IgD-negative memory B cell (primary cell): Measurements from ENCODE around the gene PHPT1. TPM values are rescaled to one million over a fixed set of nuclear protein-coding genes. Genes with fewer than 3 reads are reported as not detected.

Experiments used
- H3K27ac Mint-ChIP-seq, 3 donors: one replicate each; pipeline ENCODE4 v1.8.0; 2020 to 2022; ENCODE audit warnings: mild to moderate bottlenecking in 3 of 3, mixed read lengths in 3 of 3, moderate library complexity in 1 of 3
- H3K27me3 Mint-ChIP-seq: one replicate; pipeline ENCODE4 v1.8.0; 2021; ENCODE audit warnings: mixed read lengths
- H3K36me3 Mint-ChIP-seq: one replicate; pipeline ENCODE4 v1.8.0; 2020; ENCODE audit warnings: mild to moderate bottlenecking, mixed read lengths
- H3K4me1 Mint-ChIP-seq, 3 donors: one replicate each; pipeline ENCODE4 v1.8.0; 2020 to 2022; ENCODE audit warnings: mixed read lengths in 3 of 3, mild to moderate bottlenecking in 1 of 3
- H3K4me3 Mint-ChIP-seq, 4 donors: one replicate each; pipeline ENCODE4 v1.8.0; 2020 to 2022; ENCODE audit warnings: mild to moderate bottlenecking in 4 of 4, mixed read lengths in 4 of 4, moderate library complexity in 3 of 4
- H3K9me3 Mint-ChIP-seq, 3 donors: one replicate each; pipeline ENCODE4 v1.8.0; 2020 to 2021; ENCODE audit warnings: mixed read lengths in 3 of 3, mild to moderate bottlenecking in 1 of 3
- polyA plus RNA-seq: library from polyadenylated mRNA; unstranded; fragments of 300-500 nt; fragmentation: Illumina TruSeq; gene quantifications from one replicate; pipeline ENCODE4 v1.2.3, GENCODE V29; 2021

PHPT1 gene
- polyA plus RNA-seq, 1 donor from 2014 or later = 91.6 TPM

DNA sequence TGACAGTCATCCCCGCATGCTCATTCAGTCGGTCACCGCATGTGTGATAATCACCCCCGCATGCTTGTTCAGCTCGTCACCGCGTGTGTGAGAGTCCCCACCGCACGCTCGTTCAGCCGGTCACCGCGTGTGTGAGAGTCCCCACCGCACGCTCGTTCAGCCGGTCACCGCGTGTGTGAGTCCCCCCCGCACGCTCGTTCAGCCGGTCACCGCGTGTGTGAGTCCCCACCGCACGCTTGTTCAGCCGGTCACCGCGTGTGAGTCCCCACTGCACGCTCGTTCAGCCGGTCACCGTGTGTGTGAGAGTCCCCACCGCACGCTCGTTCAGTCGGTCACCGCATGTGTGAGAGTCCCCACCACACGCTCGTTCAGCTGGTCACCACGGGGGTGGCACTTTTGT lies 40.6 kb downstream of the PHPT1 start:
- Mint-ChIP-seq H3K36me3 (no peaks in the 10 kb centered on the region), H3K27me3 (no peaks in the 10 kb centered on the region), H3K4me1 (peaks cover 13 to 17% (median 13%) of the 10 kb centered on the region in 3 donors), H3K4me3 (peak overlapping the region in 1 of 4 donors; percentile 35), H3K9me3 (no peaks in the 10 kb centered on the region), H3K27ac (no peak overlapping the region)

DNA sequence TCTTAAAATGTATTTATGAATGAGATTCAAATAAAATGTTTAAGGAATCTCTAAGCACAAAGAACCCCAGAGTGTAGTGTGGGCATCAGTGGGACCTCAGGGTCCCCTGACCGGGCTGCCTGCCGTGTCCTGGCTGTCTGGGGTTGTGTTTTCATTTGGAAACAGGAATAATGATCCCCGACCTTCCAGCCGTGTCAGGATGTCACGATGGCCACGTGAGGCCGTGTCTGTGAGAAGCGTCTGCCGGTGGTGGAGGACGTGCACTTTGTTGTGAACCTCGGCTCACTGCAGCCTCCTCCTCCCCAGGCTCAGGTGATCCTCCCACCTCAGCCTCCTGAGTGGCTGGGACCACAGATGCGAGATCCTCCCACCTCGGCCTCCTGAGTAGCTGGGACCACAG lies 41.5 kb downstream of the PHPT1 start:
- Mint-ChIP-seq H3K27ac (no peak overlapping the region), H3K27me3 (no peaks in the 10 kb centered on the region), H3K9me3 (no peaks in the 10 kb centered on the region), H3K4me3 (peak overlapping the region in 2 of 4 donors; percentile 17 to 39), H3K36me3 (no peaks in the 10 kb centered on the region), H3K4me1 (peaks cover 13 to 17% (median 13%) of the 10 kb centered on the region in 3 donors)

DNA sequence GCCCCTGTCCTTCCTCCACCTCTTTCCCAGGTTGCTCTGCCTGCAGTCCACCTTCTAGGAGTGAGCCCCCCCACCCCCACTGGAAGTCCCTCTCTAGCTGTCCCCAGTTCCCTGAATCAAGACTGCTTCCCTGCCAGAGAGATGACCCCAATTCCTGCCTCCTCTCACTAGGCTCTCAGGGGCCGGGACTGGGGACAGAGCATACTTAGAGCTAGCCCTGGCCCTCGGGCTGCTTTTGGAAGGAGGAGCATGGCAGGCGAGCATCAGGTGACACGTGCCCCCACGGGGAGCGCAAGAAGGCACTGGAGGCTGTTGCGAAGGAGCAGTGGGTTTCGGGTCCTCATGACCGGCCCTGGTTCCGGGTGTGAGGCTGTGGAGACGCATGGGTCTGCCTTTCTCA lies 46.8 kb downstream of the PHPT1 start:
- peaks cover 3% of the 10 kb centered on the region for H3K36me3 Mint-ChIP-seq

DNA sequence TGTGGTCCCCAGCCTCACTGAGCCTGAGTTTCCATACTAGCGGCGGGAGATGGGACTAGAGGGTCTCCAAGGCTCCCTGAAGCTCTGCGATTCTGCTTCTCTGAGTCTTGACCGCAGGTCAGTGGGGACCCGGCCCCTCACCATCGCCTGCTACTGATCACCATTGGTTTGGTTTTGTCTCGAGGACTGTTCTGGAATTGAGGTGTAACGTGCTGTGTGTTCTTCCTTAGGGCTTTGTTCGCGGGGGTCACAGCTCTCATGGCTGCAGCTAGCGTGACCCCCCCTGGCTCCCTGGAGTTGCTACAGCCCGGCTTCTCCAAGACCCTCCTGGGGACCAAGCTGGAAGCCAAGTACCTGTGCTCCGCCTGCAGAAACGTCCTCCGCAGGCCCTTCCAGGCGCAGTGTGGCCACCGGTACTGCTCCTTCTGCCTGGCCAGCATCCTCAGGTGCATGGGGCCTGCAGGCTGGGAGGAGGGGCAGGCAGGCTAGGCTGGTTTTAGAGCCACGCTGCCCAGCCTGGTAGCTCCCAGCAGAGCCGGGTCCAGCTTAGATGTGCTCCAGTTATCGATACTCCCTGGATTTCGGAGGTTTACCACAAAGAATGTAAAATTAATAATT lies 49.4 kb downstream of the PHPT1 start:
- Mint-ChIP-seq H3K27me3 (no peaks in the 10 kb centered on the region), H3K36me3 (peaks cover 5% of the 10 kb centered on the region), H3K4me1 (peaks cover 31 to 45% (median 37%) of the 10 kb centered on the region in 3 donors), H3K4me3 (peak overlapping the region in 1 of 4 donors; percentile 45), H3K27ac (peak overlapping the region in 2 of 3 donors; percentile 10 to 76), H3K9me3 (no peaks in the 10 kb centered on the region)

More for the DNA sequence above, 46.8 kb downstream of the PHPT1 start:
- H3K9me3 Mint-ChIP-seq = no peaks in the 10 kb centered on the region
- H3K4me3 Mint-ChIP-seq = no peak overlapping the region
- no peaks in the 10 kb centered on the region for H3K27me3 Mint-ChIP-seq
- H3K27ac Mint-ChIP-seq = no peak overlapping the region
- H3K4me1 Mint-ChIP-seq = peaks cover 21 to 28% (median 25%) of the 10 kb centered on the region in 3 donors

DNA sequence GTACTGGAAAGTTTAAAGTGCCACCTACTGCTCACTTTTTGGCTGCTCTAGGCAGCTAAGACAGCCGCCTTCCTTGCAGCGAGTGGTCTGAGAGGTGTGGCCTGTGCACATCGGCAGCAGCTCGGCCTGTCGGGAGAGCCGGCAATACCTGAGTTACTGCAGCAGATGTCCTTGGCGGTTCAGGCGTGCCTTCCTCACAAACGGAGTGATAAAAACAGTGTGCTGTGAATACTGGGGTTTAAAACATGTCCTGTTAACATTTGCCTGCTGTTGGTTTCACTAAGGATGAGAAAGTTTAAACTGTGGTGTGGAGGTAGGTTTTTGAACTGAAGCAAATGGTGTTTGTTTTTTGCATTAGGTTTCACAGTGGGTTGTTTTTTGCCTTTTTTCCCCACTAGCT lies 50.0 kb downstream of the PHPT1 start:
- H3K4me3 Mint-ChIP-seq = peak overlapping the region in 3 of 4 donors; percentile 8 to 46 (median 33)
- H3K27ac Mint-ChIP-seq = peak overlapping the region; percentile 76 to 93 (median 76)
- H3K9me3 Mint-ChIP-seq = no peaks in the 10 kb centered on the region
- H3K27me3 Mint-ChIP-seq = no peaks in the 10 kb centered on the region
- peaks cover 31 to 45% (median 36%) of the 10 kb centered on the region in 3 donors for H3K4me1 Mint-ChIP-seq
- peaks cover 5% of the 10 kb centered on the region for H3K36me3 Mint-ChIP-seq

DNA sequence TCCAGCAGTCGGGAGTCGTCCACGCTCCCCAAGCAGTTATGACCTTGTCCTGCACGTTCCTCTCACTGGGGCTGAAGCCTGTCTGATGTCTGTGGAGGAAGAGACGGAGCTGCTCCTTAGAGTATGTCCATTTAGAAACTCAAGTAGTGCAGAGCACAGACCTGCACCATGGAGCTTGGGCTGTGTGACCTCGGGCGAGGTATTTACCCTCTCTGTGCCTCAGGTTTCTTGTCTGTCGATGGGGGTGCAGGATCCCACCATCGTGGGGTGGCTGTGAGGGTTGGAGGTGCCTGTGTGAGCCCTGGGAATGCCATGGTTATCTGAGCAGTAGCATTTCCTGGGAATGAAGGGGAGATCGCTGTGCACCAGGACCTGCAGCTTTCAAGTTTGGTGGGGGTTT lies 51.3 kb downstream of the PHPT1 start:
- Mint-ChIP-seq H3K36me3 (peaks cover 8% of the 10 kb centered on the region), H3K4me3 (peak overlapping the region in 1 of 4 donors; percentile 63), H3K4me1 (peaks cover 35 to 49% (median 36%) of the 10 kb centered on the region in 3 donors)

More for the DNA sequence above, 51.3 kb downstream of the PHPT1 start:
- Mint-ChIP-seq H3K27me3 (no peaks in the 10 kb centered on the region), H3K27ac (peak overlapping the region; percentile 64 to 97 (median 76)), H3K9me3 (no peaks in the 10 kb centered on the region)

Other genes with a start within 250 kb of the PHPT1 start
- gene EGFL7, start 186.5 kb upstream of the PHPT1 start, polyA plus RNA-seq = not detected
- 42.0 TPM for gene AGPAT2, start 162.0 kb upstream of the PHPT1 start, polyA plus RNA-seq
- gene DIPK1B, start 136.8 kb upstream of the PHPT1 start, polyA plus RNA-seq = 0.90 TPM
- gene LCN10, start 106.5 kb upstream of the PHPT1 start, polyA plus RNA-seq = 68.0 TPM
- gene LCN6, start 100.9 kb upstream of the PHPT1 start, polyA plus RNA-seq = not detected
- 0.44 TPM for gene LCN8, start 91.2 kb upstream of the PHPT1 start, polyA plus RNA-seq
- not detected for gene LCN15, start 84.9 kb upstream of the PHPT1 start, polyA plus RNA-seq
- gene TMEM141, start 58.1 kb upstream of the PHPT1 start, polyA plus RNA-seq = 45.9 TPM
- gene CCDC183, start 53.1 kb upstream of the PHPT1 start, polyA plus RNA-seq = 0.78 TPM
- gene RABL6, start 41.5 kb upstream of the PHPT1 start, polyA plus RNA-seq = 19.7 TPM
- gene AJM1, start 6.9 kb upstream of the PHPT1 start, polyA plus RNA-seq = 0.10 TPM
- gene MAMDC4, start 2.9 kb downstream of the PHPT1 start, polyA plus RNA-seq = 0.11 TPM
- 378 TPM for gene EDF1, start 16.9 kb downstream of the PHPT1 start, polyA plus RNA-seq
- gene TRAF2, start 37.1 kb downstream of the PHPT1 start, polyA plus RNA-seq = 42.8 TPM
- 108 TPM for gene FBXW5, start 95.3 kb downstream of the PHPT1 start, polyA plus RNA-seq
- gene C8G, start 95.8 kb downstream of the PHPT1 start, polyA plus RNA-seq = not detected
- gene LCN12, start 102.9 kb downstream of the PHPT1 start, polyA plus RNA-seq = not detected
- gene PTGDS, start 128.1 kb downstream of the PHPT1 start, polyA plus RNA-seq = not detected
- not detected for gene LCNL1, start 133.6 kb downstream of the PHPT1 start, polyA plus RNA-seq
- gene PAXX, start 143.0 kb downstream of the PHPT1 start, polyA plus RNA-seq = 64.3 TPM
- 3.5 TPM for gene CLIC3, start 147.2 kb downstream of the PHPT1 start, polyA plus RNA-seq
- gene ABCA2, start 178.8 kb downstream of the PHPT1 start, polyA plus RNA-seq = 3.9 TPM
- 26.6 TPM for gene FUT7, start 182.7 kb downstream of the PHPT1 start, polyA plus RNA-seq
- 2.0 TPM for gene NPDC1, start 196.8 kb downstream of the PHPT1 start, polyA plus RNA-seq
- gene ENTPD2, start 204.7 kb downstream of the PHPT1 start, polyA plus RNA-seq = not detected
- gene SAPCD2, start 221.1 kb downstream of the PHPT1 start, polyA plus RNA-seq = 0.38 TPM
- gene UAP1L1, start 228.1 kb downstream of the PHPT1 start, polyA plus RNA-seq = 3.0 TPM
- gene MAN1B1, start 237.6 kb downstream of the PHPT1 start, polyA plus RNA-seq = 27.5 TPM